ENCODE results near the gene RHBG. TPM values are rescaled to one million over a fixed set of nuclear protein-coding genes. Genes with fewer than 3 reads are reported as not detected.

Gene RHBG
- total RNA-seq, 1 experiment from 2014 or later, result 5.7 TPM

- Histone ChIP-seq H3K9me3 (ENCODE audit: control insufficient read depth in 1 of 2, insufficient read depth in 1 of 2, low read depth in 1 of 2, low read length in 2 of 2) (no peaks in the 10 kb centered on the region), H3K9me2 (ENCODE audit: insufficient read depth) (no peaks in the 10 kb centered on the region), H4K20me1 (ENCODE audit: insufficient read depth) (peaks cover 23% of the 10 kb centered on the region; the same call in 1 of the 2 replicates), H3K79me2 (ENCODE audit: insufficient read depth, low read length) (peaks cover 48% of the 10 kb centered on the region), H3K27ac (ENCODE audit: low read depth, low read length) (peak within 1 kb of the TSS; percentile 78), H3K4me3 (replicated peaks in 1 of 2; ENCODE audit: low read depth in 1 of 2, low read length in 2 of 2) (peak within 1 kb of the TSS; percentile 75 to 98), H3K36me3 (ENCODE audit: control insufficient read depth in 1 of 2, insufficient read depth in 2 of 2, low read length in 2 of 2) (peaks cover 26 to 32% of the 10 kb centered on the region in 2 experiments), H3K4me2 (ENCODE audit: low read length) (peak within 1 kb of the TSS; percentile 86), H3K4me1 (ENCODE audit: control insufficient read depth in 1 of 2, insufficient read depth in 2 of 2, low read length in 2 of 2) (peaks cover 7 to 22% of the 10 kb centered on the region in 2 experiments), H3K9ac (ENCODE audit: low read length) (peak within 1 kb of the TSS; percentile 91), H3K27me3 (ENCODE audit: insufficient read depth, low read length) (no peaks in the 10 kb centered on the region), H2AFZ (ENCODE audit: low read depth, low read length, poor library complexity, severe bottlenecking) (no peak within 1 kb of the TSS)
- CTCF ChIA-PET, result interaction anchor here (0.9 kb wide), 1 partner anchor 19 kb away, joined by 4 read pairs; no protein-coding TSS in a partner anchor
- ATAC-seq (peak; percentile 92), DNase-seq (ENCODE audit: low read depth, low spot score) (peak; percentile 100)
- RAD21 ChIA-PET (ENCODE audit: low non-redundant PET in 1 of 2, low total read pairs in 2 of 2, uncharacterized antibody in 2 of 2, unreplicated experiment in 2 of 2), result no interaction called here
- intact Hi-C loops (cut with micrococcal nuclease), result loop anchor here (2.0 kb wide), 2 partner anchors 18 to 56 kb away; partner anchors contain the start of gene SMG5
- POLR2A ChIA-PET, result interaction anchor here (0.7 to 1.3 kb wide), 2 partner anchors 16 to 22 kb away, joined by 3 read pairs; no protein-coding TSS in a partner anchor
- BruUV-seq (replicated peaks), result no TSS peak
- TF ChIP-seq, protein P1, sequence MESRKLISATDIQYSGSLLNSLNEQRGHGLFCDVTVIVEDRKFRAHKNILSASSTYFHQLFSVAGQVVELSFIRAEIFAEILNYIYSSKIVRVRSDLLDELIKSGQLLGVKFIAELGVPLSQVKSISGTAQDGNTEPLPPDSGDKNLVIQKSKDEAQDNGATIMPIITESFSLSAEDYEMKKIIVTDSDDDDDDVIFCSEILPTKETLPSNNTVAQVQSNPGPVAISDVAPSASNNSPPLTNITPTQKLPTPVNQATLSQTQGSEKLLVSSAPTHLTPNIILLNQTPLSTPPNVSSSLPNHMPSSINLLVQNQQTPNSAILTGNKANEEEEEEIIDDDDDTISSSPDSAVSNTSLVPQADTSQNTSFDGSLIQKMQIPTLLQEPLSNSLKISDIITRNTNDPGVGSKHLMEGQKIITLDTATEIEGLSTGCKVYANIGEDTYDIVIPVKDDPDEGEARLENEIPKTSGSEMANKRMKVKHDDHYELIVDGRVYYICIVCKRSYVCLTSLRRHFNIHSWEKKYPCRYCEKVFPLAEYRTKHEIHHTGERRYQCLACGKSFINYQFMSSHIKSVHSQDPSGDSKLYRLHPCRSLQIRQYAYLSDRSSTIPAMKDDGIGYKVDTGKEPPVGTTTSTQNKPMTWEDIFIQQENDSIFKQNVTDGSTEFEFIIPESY (IDR thresholded peaks at IDR 0.05; ENCODE audit: extremely low read depth, insufficient replicate concordance, low read length), result no peak
- peak; percentile 93 for TF ChIP-seq POLR2A (IDR thresholded peaks at IDR 0.05; ENCODE audit: borderline replicate concordance, extremely low read depth, insufficient read depth, insufficient read length)
- TF ChIP-seq SIN3A (IDR thresholded peaks at IDR 0.05; ENCODE audit: low read depth), result 0 out of 2 replicates have a peak, but pooled peaks have one; percentile 51
- no peak for TF ChIP-seq CTCF (IDR thresholded peaks at IDR 0.05 in 2 of 3, conservative IDR thresholded peaks at IDR 0.05 in 1 of 3; ENCODE audit: borderline replicate concordance in 1 of 3, insufficient read depth in 1 of 3, low read depth in 2 of 3, low read length in 2 of 3)
- TF ChIP-seq SRF (IDR thresholded peaks at IDR 0.05; ENCODE audit: low read depth), result no peak
- no peak for TF ChIP-seq CBX3 (IDR thresholded peaks at IDR 0.05; ENCODE audit: low read depth)
- TF ChIP-seq EGR1 (IDR thresholded peaks at IDR 0.05; ENCODE audit: low read depth), result no peak
- no peak for TF ChIP-seq ZFX (IDR thresholded peaks at IDR 0.05)
- TF ChIP-seq FOSL1 (IDR thresholded peaks at IDR 0.05; ENCODE audit: low read depth), result no peak
- no peak for TF ChIP-seq RAD21 (IDR thresholded peaks at IDR 0.05; ENCODE audit: low read depth)
- no peak for TF ChIP-seq TCF7L2 (IDR thresholded peaks at IDR 0.05; ENCODE audit: borderline replicate concordance, extremely low read depth, insufficient read depth, insufficient read length)
- no peak for TF ChIP-seq EZH2phosphoT487 (IDR thresholded peaks at IDR 0.05; ENCODE audit: borderline replicate concordance)
- no peak for TF ChIP-seq ATF3 (IDR thresholded peaks at IDR 0.05)
- peak; percentile 84 for TF ChIP-seq YY1 (IDR thresholded peaks at IDR 0.05; ENCODE audit: extremely low read depth, insufficient replicate concordance, low read depth, low read length)
- TF ChIP-seq ELF1 (IDR thresholded peaks at IDR 0.05; ENCODE audit: borderline replicate concordance, low read depth), result no peak; the same call in 1 of the 2 replicates
- no peak for TF ChIP-seq ZNF274 (IDR thresholded peaks at IDR 0.05; ENCODE audit: low read depth, low read length)
- TF ChIP-seq CEBPB (IDR thresholded peaks at IDR 0.05; ENCODE audit: low read depth), result no peak
- TF ChIP-seq, protein P2, sequence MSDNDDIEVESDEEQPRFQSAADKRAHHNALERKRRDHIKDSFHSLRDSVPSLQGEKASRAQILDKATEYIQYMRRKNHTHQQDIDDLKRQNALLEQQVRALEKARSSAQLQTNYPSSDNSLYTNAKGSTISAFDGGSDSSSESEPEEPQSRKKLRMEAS (IDR thresholded peaks at IDR 0.05), result peak; percentile 92
These were observed 30.6 kb upstream of the RHBG start, which contains the start of the genes CCT3 and TSACC for GRCh38 chr1:156338180-156338976. Gene CCT3, minus strand, starts transcription at chr1:156338292. Its CDS starts 108 bp downstream, at chr1:156338184. Gene TSACC, plus strand, starts transcription at chr1:156338526. Its CDS starts 1,232 bp downstream, at chr1:156339758.
